Measurements from ENCODE around the gene GSTCD. TPM values are rescaled to one million over a fixed set of nuclear protein-coding genes. Genes with fewer than 3 reads are reported as not detected.

Gene GSTCD
- total and polyA plus RNA-seq, 2 experiments from 2014 or later: 11.3 to 39.1 TPM

DNA sequence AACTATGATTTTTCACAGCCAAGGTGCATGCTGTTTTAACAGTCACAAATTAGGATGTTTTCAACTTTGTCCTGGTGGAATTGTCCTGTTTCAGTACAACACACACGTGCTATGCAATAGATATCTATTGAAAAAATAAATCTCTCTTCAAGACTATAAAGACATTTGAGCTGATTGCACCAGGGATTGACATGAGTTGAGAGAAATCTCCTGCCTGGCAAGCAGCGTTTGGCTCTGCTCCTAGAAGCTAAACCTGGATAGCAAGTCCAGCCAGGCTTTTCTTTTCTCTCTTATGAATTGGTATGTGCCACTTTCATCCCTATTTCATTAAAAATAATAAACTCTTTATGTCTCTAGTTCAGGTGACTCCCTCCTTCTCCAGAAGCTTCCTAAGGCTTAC lies 170.1 kb downstream of the GSTCD start:
- no peak overlapping the region for H3K27ac ChIP-seq (ENCODE audit: low read depth)
- peaks cover 2% of the 10 kb centered on the region for H3K27me3 Mint-ChIP-seq (ENCODE audit: insufficient read depth, low read depth, poor library complexity)
- H3K79me2 ChIP-seq (replicated peaks; ENCODE audit: insufficient read depth): no peaks in the 10 kb centered on the region
- no peak overlapping the region for H3K4me3 Mint-ChIP-seq
- no peaks in the 10 kb centered on the region for H3K9me2 ChIP-seq (ENCODE audit: insufficient read depth)
- H3K4me1 ChIP-seq (ENCODE audit: insufficient read depth): no peaks in the 10 kb centered on the region
- H3K4me3 ChIP-seq: no peak overlapping the region
- no peak for ATAC-seq
- no peaks in the 10 kb centered on the region for H3K4me1 Mint-ChIP-seq
- peaks cover 10% of the 10 kb centered on the region for H3K9me3 Mint-ChIP-seq
- no peak for TF ChIP-seq CREB1 (CRISPR knock-in tag; IDR thresholded peaks at IDR 0.05; ENCODE audit: low read depth)
- TF ChIP-seq STAT1 (IDR thresholded peaks at IDR 0.05; ENCODE audit: unreplicated experiment): no peak
- TF ChIP-seq EZH2 (IDR thresholded peaks at IDR 0.05; ENCODE audit: low read depth, unreplicated experiment): no peak
- TF ChIP-seq EZH2phosphoT487 (IDR thresholded peaks at IDR 0.05; ENCODE audit: unreplicated experiment): no peak
- TF ChIP-seq JUNB (IDR thresholded peaks at IDR 0.05; ENCODE audit: unreplicated experiment): no peak
- TF ChIP-seq, protein P1, sequence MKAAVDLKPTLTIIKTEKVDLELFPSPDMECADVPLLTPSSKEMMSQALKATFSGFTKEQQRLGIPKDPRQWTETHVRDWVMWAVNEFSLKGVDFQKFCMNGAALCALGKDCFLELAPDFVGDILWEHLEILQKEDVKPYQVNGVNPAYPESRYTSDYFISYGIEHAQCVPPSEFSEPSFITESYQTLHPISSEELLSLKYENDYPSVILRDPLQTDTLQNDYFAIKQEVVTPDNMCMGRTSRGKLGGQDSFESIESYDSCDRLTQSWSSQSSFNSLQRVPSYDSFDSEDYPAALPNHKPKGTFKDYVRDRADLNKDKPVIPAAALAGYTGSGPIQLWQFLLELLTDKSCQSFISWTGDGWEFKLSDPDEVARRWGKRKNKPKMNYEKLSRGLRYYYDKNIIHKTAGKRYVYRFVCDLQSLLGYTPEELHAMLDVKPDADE (IDR thresholded peaks at IDR 0.05): no peak
- TF ChIP-seq NANOG (IDR thresholded peaks at IDR 0.05; ENCODE audit: borderline replicate concordance): no peak
- TF ChIP-seq, protein P2, sequence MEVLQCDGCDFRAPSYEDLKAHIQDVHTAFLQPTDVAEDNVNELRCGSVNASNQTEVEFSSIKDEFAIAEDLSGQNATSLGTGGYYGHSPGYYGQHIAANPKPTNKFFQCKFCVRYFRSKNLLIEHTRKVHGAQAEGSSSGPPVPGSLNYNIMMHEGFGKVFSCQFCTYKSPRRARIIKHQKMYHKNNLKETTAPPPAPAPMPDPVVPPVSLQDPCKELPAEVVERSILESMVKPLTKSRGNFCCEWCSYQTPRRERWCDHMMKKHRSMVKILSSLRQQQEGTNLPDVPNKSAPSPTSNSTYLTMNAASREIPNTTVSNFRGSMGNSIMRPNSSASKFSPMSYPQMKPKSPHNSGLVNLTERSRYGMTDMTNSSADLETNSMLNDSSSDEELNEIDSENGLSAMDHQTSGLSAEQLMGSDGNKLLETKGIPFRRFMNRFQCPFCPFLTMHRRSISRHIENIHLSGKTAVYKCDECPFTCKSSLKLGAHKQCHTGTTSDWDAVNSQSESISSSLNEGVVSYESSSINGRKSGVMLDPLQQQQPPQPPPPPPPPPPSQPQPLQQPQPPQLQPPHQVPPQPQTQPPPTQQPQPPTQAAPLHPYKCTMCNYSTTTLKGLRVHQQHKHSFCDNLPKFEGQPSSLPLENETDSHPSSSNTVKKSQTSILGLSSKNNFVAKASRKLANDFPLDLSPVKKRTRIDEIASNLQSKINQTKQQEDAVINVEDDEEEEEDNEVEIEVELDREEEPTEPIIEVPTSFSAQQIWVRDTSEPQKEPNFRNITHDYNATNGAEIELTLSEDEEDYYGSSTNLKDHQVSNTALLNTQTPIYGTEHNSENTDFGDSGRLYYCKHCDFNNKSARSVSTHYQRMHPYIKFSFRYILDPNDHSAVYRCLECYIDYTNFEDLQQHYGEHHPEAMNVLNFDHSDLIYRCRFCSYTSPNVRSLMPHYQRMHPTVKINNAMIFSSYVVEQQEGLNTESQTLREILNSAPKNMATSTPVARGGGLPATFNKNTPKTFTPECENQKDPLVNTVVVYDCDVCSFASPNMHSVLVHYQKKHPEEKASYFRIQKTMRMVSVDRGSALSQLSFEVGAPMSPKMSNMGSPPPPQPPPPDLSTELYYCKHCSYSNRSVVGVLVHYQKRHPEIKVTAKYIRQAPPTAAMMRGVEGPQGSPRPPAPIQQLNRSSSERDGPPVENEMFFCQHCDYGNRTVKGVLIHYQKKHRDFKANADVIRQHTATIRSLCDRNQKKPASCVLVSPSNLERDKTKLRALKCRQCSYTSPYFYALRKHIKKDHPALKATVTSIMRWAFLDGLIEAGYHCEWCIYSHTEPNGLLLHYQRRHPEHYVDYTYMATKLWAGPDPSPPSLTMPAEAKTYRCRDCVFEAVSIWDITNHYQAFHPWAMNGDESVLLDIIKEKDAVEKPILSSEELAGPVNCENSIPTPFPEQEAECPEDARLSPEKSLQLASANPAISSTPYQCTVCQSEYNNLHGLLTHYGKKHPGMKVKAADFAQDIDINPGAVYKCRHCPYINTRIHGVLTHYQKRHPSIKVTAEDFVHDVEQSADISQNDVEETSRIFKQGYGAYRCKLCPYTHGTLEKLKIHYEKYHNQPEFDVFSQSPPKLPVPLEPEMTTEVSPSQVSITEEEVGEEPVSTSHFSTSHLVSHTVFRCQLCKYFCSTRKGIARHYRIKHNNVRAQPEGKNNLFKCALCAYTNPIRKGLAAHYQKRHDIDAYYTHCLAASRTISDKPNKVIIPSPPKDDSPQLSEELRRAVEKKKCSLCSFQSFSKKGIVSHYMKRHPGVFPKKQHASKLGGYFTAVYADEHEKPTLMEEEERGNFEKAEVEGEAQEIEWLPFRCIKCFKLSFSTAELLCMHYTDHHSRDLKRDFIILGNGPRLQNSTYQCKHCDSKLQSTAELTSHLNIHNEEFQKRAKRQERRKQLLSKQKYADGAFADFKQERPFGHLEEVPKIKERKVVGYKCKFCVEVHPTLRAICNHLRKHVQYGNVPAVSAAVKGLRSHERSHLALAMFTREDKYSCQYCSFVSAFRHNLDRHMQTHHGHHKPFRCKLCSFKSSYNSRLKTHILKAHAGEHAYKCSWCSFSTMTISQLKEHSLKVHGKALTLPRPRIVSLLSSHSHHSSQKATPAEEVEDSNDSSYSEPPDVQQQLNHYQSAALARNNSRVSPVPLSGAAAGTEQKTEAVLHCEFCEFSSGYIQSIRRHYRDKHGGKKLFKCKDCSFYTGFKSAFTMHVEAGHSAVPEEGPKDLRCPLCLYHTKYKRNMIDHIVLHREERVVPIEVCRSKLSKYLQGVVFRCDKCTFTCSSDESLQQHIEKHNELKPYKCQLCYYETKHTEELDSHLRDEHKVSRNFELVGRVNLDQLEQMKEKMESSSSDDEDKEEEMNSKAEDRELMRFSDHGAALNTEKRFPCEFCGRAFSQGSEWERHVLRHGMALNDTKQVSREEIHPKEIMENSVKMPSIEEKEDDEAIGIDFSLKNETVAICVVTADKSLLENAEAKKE (CRISPR knock-in tag; IDR thresholded peaks at IDR 0.05): no peak
- no peak for TF ChIP-seq ZNF114 (CRISPR knock-in tag; IDR thresholded peaks at IDR 0.05)
- TF ChIP-seq POLR2AphosphoS5 (IDR thresholded peaks at IDR 0.05; ENCODE audit: low read depth): no peak
- H3K4me2 ChIP-seq: no peak overlapping the region
- no peaks in the 10 kb centered on the region for H3K27me3 ChIP-seq (ENCODE audit: insufficient read depth)
- no peaks in the 10 kb centered on the region for H3K36me3 ChIP-seq (ENCODE audit: insufficient read depth)
- no peak overlapping the region for H3K27ac Mint-ChIP-seq
- no peak overlapping the region for H2AFZ ChIP-seq
- H3F3A ChIP-seq (replicated peaks; ENCODE audit: low read depth): no peaks in the 10 kb centered on the region
- no peaks in the 10 kb centered on the region for H4K20me1 ChIP-seq (replicated peaks; ENCODE audit: insufficient read depth)
- DNase-seq (ENCODE audit: low spot score): no peak
- H3K36me3 Mint-ChIP-seq (ENCODE audit: low read depth): peaks cover 8% of the 10 kb centered on the region; the same call in 1 of the 3 replicates

All from GM23338 (cell line).